WTC11 (cell line): ENCODE data around the gene LASP1. TPM values are rescaled to one million over a fixed set of nuclear protein-coding genes. Genes with fewer than 3 reads are reported as not detected.

Experiments used
- ATAC-seq: fragments of 200-7000 bp; cut with Tn5 transposase; 2 replicates; pipeline ENCODE4 v1.10.0; 2021; ENCODE audit warnings: mild to moderate bottlenecking, moderate library complexity
- CTCF ChIA-PET: fragments of 300-600 bp; sonication (Branson Sonifier 250); formaldehyde crosslinking; loops from one replicate; lab custom pipeline; 2021; ENCODE audit warnings: antibody characterized with exemption; lab: Charles Lee
- POLR2A ChIA-PET: fragments of 350-600 bp; sonication (Branson Sonifier 250); formaldehyde crosslinking; loops from one replicate; lab custom pipeline; 2021; ENCODE audit warnings: antibody characterized with exemption; lab: Charles Lee
- DNase-seq: peaks from one replicate; pipeline ENCODE4 v3.0.0; 2021; ENCODE audit warnings: low spot score
- H3K27ac Mint-ChIP-seq: 2 replicates; pipeline ENCODE4 v1.8.0; 2021; ENCODE audit warnings: mixed read lengths
- H3K27me3 Mint-ChIP-seq: 2 replicates; pipeline ENCODE4 v1.8.0; 2021; ENCODE audit warnings: low read depth, mild to moderate bottlenecking, moderate library complexity, mixed read lengths
- H3K36me3 Mint-ChIP-seq: 2 replicates; pipeline ENCODE4 v1.8.0; 2021; ENCODE audit warnings: mixed read lengths
- H3K4me1 Mint-ChIP-seq: 2 replicates; pipeline ENCODE4 v1.8.0; 2022; ENCODE audit warnings: mixed read lengths
- H3K4me3 Mint-ChIP-seq: 2 replicates; pipeline ENCODE4 v1.8.0; 2021; ENCODE audit warnings: mild to moderate bottlenecking, moderate library complexity, mixed read lengths
- H3K9me3 Mint-ChIP-seq: 2 replicates; pipeline ENCODE4 v1.8.0; 2021; ENCODE audit warnings: mixed read lengths
- CREM ChIP-seq: sonication (generic); formaldehyde crosslinking; IDR thresholded peaks from 2 replicates; pipeline ENCODE4 v1.8.1; 2022; ENCODE audit warnings: mild to moderate bottlenecking, missing genetic modification reagents, moderate library complexity
- ETV6 ChIP-seq: sonication (generic); formaldehyde crosslinking; IDR thresholded peaks from 2 replicates; pipeline ENCODE4 v1.8.1; 2022; ENCODE audit warnings: mild to moderate bottlenecking, missing genetic modification reagents
- FOXP1 ChIP-seq: sonication (generic); formaldehyde crosslinking; IDR thresholded peaks from 2 replicates; pipeline ENCODE4 v1.8.0; 2022; ENCODE audit warnings: missing genetic modification reagents, mild to moderate bottlenecking, moderate library complexity, borderline replicate concordance
- MAX ChIP-seq: sonication (generic); formaldehyde crosslinking; IDR thresholded peaks from 2 replicates; pipeline ENCODE4 v1.8.0; 2022; ENCODE audit warnings: mild to moderate bottlenecking, missing genetic modification reagents
- NR1H2 ChIP-seq: sonication (generic); formaldehyde crosslinking; IDR thresholded peaks from 2 replicates; pipeline ENCODE4 v1.9.0; 2021; ENCODE audit warnings: mild to moderate bottlenecking, moderate library complexity, missing genetic modification reagents
- TEAD1 ChIP-seq: sonication (generic); formaldehyde crosslinking; IDR thresholded peaks from 2 replicates; pipeline ENCODE4 v1.8.0; 2022; ENCODE audit warnings: mild to moderate bottlenecking, missing genetic modification reagents
- USF1 ChIP-seq: sonication (generic); formaldehyde crosslinking; IDR thresholded peaks from 2 replicates; pipeline ENCODE4 v1.8.0; 2022; ENCODE audit warnings: mild to moderate bottlenecking, missing genetic modification reagents
- USF2 ChIP-seq: sonication (generic); formaldehyde crosslinking; IDR thresholded peaks from 2 replicates; pipeline ENCODE4 v1.8.1; 2023; ENCODE audit warnings: mild to moderate bottlenecking, missing genetic modification reagents, moderate library complexity
- ZNF138 ChIP-seq: sonication (generic); formaldehyde crosslinking; conservative IDR thresholded peaks from 2 replicates; pipeline ENCODE4 v1.8.1; 2022; ENCODE audit warnings: mild to moderate bottlenecking, moderate library complexity, missing genetic modification reagents
- total RNA-seq: library from RNA; stranded (reverse); gene quantifications from 3 replicates; pipeline ENCODE4 v1.2.3, GENCODE V29; 2021
- TF ChIP-seq, protein P1 (sequence below): sonication (generic); formaldehyde crosslinking; IDR thresholded peaks from 2 replicates; pipeline ENCODE4 v1.8.1; 2023; ENCODE audit warnings: mild to moderate bottlenecking, missing genetic modification reagents
- TF ChIP-seq, protein P2 (sequence below): fragments of 250-450 bp; sonication (Bioruptor Pico); IDR thresholded peaks from 2 replicates; pipeline ENCODE4 v1.9.0; 2021; ENCODE audit warnings: mild to moderate bottlenecking

LASP1 gene
- total RNA-seq, 1 experiment from 2014 or later, result 139 TPM

DNA sequence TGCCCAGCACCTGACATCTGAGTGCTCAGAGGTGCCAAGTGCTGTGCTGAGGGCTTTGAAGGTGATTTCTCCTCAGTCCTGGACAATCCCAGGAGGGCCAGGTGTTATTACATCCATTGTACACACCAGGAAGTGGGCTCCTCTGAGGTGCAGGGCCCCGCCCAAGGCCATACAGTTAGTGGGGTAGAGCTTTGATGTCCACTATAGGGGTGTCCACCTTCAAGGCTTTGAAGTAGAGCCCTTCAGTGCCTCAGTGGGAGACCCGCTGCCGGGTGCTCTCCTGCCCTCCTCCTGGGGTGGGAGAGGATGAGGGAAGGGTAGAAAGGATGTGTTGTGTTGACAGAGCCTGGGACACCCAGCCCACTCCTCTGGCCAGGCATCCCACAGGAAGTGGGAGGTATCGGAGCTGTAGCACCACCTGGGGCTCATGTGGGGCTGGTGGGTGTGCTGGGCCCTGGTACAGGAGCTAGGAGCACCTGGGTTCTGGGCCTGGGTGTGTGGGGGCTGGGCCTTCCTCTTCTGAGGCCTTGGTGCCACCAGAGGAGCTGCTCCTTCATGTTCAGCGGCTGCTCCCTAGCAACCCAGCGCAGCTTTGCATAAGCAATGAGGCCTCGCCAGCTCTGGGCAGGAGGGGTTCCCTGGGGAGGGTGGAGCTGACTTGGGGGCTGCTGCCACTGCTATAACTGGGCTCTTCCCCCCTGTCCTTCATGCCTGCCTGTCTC is 7.4 kb downstream of the LASP1 start:
- peaks cover 11% of the 10 kb centered on the region for H3K36me3 Mint-ChIP-seq
- TF ChIP-seq MAX (CRISPR knock-in tag) (0 out of 2 replicates have a peak, but pooled peaks have one; percentile 13), CREM (CRISPR knock-in tag) (no peak), NR1H2 (CRISPR knock-in tag) (no peak)
- TF ChIP-seq, protein P1, sequence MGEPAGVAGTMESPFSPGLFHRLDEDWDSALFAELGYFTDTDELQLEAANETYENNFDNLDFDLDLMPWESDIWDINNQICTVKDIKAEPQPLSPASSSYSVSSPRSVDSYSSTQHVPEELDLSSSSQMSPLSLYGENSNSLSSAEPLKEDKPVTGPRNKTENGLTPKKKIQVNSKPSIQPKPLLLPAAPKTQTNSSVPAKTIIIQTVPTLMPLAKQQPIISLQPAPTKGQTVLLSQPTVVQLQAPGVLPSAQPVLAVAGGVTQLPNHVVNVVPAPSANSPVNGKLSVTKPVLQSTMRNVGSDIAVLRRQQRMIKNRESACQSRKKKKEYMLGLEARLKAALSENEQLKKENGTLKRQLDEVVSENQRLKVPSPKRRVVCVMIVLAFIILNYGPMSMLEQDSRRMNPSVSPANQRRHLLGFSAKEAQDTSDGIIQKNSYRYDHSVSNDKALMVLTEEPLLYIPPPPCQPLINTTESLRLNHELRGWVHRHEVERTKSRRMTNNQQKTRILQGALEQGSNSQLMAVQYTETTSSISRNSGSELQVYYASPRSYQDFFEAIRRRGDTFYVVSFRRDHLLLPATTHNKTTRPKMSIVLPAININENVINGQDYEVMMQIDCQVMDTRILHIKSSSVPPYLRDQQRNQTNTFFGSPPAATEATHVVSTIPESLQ (CRISPR knock-in tag), result no peak
- TF ChIP-seq, all 79 proteins: peak for 1
- Mint-ChIP-seq H3K27ac (peak overlapping the region; percentile 87; the same call in 1 of the 2 replicates), H3K4me3 (no peak overlapping the region), H3K9me3 (no peaks in the 10 kb centered on the region), H3K27me3 (no peaks in the 10 kb centered on the region), H3K4me1 (peaks cover 95% of the 10 kb centered on the region)
- CTCF ChIA-PET, result interaction anchor here (1.0 to 1.6 kb wide), 5 partner anchors 9 to 47 kb away, joined by 3 to 6 read pairs (median 3); no protein-coding TSS in a partner anchor
- peak; percentile 29 for ATAC-seq
- POLR2A ChIA-PET, result interaction anchor here (0.7 to 1.2 kb wide), 2 partner anchors 8 to 23 kb away, joined by 3 to 8 read pairs; no protein-coding TSS in a partner anchor
- peak; percentile 42 for DNase-seq

DNA sequence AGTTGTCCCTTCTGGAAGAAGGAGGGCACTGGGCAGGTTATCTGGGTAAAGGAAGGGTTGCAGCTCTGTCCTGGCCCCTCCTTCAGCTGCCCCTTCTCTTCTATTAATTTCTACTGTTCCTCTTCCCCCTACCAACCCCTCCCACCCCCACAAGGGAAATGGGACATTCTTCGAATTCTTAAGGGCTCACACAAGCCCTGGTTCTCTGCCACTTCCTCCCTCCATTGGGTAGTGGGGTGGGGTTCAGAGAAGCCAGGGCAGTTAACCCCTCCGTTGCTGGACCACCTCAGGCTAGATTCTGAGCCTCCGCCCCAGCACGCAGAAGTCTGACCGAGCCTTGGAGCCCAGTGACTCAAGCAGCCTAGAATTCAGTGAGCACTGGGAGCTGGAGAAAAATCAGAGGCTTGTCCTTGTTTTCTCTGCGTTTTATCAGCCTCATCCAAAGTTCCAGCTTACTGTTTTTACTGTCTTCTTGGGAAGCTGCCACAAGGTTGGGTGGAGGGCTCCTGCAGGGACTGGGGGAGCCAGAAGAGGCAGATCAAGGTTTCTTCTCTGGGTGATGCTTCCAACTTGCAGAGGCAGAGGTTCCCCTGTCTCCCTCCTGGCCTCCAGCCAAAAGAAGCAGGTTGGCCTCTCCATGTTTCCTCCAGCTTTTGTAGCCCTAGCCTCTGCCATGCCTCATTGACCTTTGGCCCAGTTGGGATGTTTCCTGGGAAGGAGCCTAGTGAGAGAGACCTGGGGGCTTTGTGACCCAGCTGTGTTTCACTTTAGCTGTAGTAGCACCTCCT is 10.2 kb downstream of the LASP1 start:
- POLR2A ChIA-PET, result interaction anchor here (0.6 to 2.4 kb wide), 3 partner anchors 9 to 366 kb away, joined by 3 to 16 read pairs (median 5); partner anchors contain the start of gene LASP1
- peaks cover 92% of the 10 kb centered on the region for H3K4me1 Mint-ChIP-seq
- CTCF ChIA-PET, result interaction anchor here (0.6 to 3.4 kb wide), 6 partner anchors 9 to 44 kb away, joined by 3 to 17 read pairs (median 3); partner anchors contain the start of gene LASP1NB

GRCh38 chr17:38881600-38882191 is 11.8 kb downstream of the LASP1 start:
- peaks cover 13% of the 10 kb centered on the region for H3K36me3 Mint-ChIP-seq
- POLR2A ChIA-PET, result interaction anchor here (1.7 to 1.9 kb wide), 2 partner anchors 12 to 28 kb away, joined by 7 read pairs; partner anchors contain the start of genes LASP1 and RPL23
- DNase-seq, result no peak
- no peaks in the 10 kb centered on the region for H3K27me3 Mint-ChIP-seq
- TF ChIP-seq USF2 (CRISPR knock-in tag) (0 out of 2 replicates have a peak, but pooled peaks have one; percentile 35), USF1 (CRISPR knock-in tag) (0 out of 2 replicates have a peak, but pooled peaks have one; percentile 18), TEAD1 (CRISPR knock-in tag) (no peak), FOXP1 (CRISPR knock-in tag) (0 out of 2 replicates have a peak, but pooled peaks have one; percentile 17), ZNF138 (CRISPR knock-in tag) (no peak)
- TF ChIP-seq, all 79 proteins: peak for 3
- H3K9me3 Mint-ChIP-seq, result no peaks in the 10 kb centered on the region
- peak overlapping the region; percentile 96 for H3K27ac Mint-ChIP-seq
- no peak for ATAC-seq
- peak overlapping the region; percentile 22; the same call in 1 of the 2 replicates for H3K4me3 Mint-ChIP-seq
- CTCF ChIA-PET, result interaction anchor here (3.4 kb wide), 1 partner anchor 43 kb away, joined by 17 read pairs; the partner anchor contains the start of gene LASP1NB
- H3K4me1 Mint-ChIP-seq, result peaks cover 94% of the 10 kb centered on the region

More for the DNA sequence above, 10.2 kb downstream of the LASP1 start:
- H3K4me3 Mint-ChIP-seq, result peak overlapping the region; percentile 63
- no peaks in the 10 kb centered on the region for H3K9me3 Mint-ChIP-seq
- DNase-seq (peak; percentile 79), ATAC-seq (peak; percentile 92)
- H3K27me3 Mint-ChIP-seq, result no peaks in the 10 kb centered on the region
- peak overlapping the region; percentile 98 for H3K27ac Mint-ChIP-seq
- H3K36me3 Mint-ChIP-seq, result peaks cover 13% of the 10 kb centered on the region
- TF ChIP-seq MAX (CRISPR knock-in tag) (no peak), ETV6 (CRISPR knock-in tag) (peak; percentile 68; the same call in 1 of the 2 replicates), TEAD1 (CRISPR knock-in tag) (peak; percentile 95; the same call in 1 of the 2 replicates)
- TF ChIP-seq, protein P2, sequence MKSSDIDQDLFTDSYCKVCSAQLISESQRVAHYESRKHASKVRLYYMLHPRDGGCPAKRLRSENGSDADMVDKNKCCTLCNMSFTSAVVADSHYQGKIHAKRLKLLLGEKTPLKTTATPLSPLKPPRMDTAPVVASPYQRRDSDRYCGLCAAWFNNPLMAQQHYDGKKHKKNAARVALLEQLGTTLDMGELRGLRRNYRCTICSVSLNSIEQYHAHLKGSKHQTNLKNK (CRISPR knock-in tag), result no peak
